ENCODE results near the gene CCDC116. TPM values are rescaled to one million over a fixed set of nuclear protein-coding genes. Genes with fewer than 3 reads are reported as not detected.

The CCDC116 gene
- total and polyA plus RNA-seq, 10 of the 15 experiments (the other 5 are each of a cell fraction or from before 2014, with no cell fraction given): 0.04 to 0.18 (median 0.04) TPM; not detected in 6

- H3K27me3 ChIP-seq (replicated peaks in 1 of 2; ENCODE audit: control insufficient read depth in 2 of 2, insufficient read depth in 2 of 2, low read length in 1 of 2): no peaks in the 10 kb centered on the region
- DNase-seq (ENCODE audit: low read depth, low spot score): no peak
- peaks cover 10% of the 10 kb centered on the region; the same call in 1 of the 2 replicates for H3K4me1 ChIP-seq (ENCODE audit: control insufficient read depth, insufficient read depth, low read length)
- ChIA-PET CTCF (interaction anchor here (0.8 to 5.9 kb wide), 6 partner anchors 9 to 531 kb away, joined by 3 to 106 read pairs (median 4); partner anchors contain the start of gene SDF2L1), POLR2A (interaction anchor here (0.6 to 3.9 kb wide), 4 partner anchors 11 to 64 kb away, joined by 3 to 42 read pairs (median 6); partner anchors contain the start of gene SDF2L1), RAD21 (ENCODE audit: unreplicated experiment) (interaction anchor here (0.6 to 3.8 kb wide), 6 partner anchors 11 to 542 kb away, joined by 3 to 50 read pairs (median 4); partner anchors contain the start of gene SDF2L1), SMC1A (ENCODE audit: uncharacterized antibody, unreplicated experiment) (interaction anchor here (0.8 to 3.1 kb wide), 4 partner anchors 11 to 62 kb away, joined by 4 to 39 read pairs (median 18); partner anchors contain the start of gene SDF2L1)
- no peaks in the 10 kb centered on the region for H4K20me1 ChIP-seq (ENCODE audit: control insufficient read depth, insufficient read depth)
- H2AFZ ChIP-seq (ENCODE audit: control insufficient read depth, low read depth, low read length): no peak overlapping the region
- H3K4me2 ChIP-seq (ENCODE audit: control insufficient read depth, insufficient read depth): no peak overlapping the region
- no peak for ATAC-seq
- no peak for FAIRE-seq
- WGBS (ENCODE audit: insufficient coverage, insufficient replicate concordance, low lambda C conversion rate, missing lambda C conversion rate): 69% methylated on average over 4 of the region's 4 CpGs
- intact Hi-C loops (cut with micrococcal nuclease; ENCODE audit: unreplicated experiment): no loop called here
- H3K9me3 ChIP-seq (replicated peaks; ENCODE audit: control insufficient read depth, insufficient read depth, low read length): no peaks in the 10 kb centered on the region
- H3K9ac ChIP-seq (ENCODE audit: control insufficient read depth, insufficient read depth, low read length): no peak overlapping the region
- H3K27ac ChIP-seq (ENCODE audit: control insufficient read depth, insufficient read depth): no peak overlapping the region
- peaks cover 27% of the 10 kb centered on the region for H3K79me2 ChIP-seq (ENCODE audit: control insufficient read depth, insufficient read depth, low read length)
- no TSS peak for BruUV-seq (replicated peaks)
- H3K36me3 ChIP-seq (ENCODE audit: control insufficient read depth in 2 of 2, insufficient read depth in 2 of 2, low read length in 1 of 2): peaks cover 3 to 5% of the 10 kb centered on the region in 2 experiments; a peak in 3 of 4 replicates
- in situ Hi-C loops (cut with MboI): no loop called here
- no peak overlapping the region for H3K4me3 ChIP-seq
- TF ChIP-seq CEBPB (IDR thresholded peaks at IDR 0.05; ENCODE audit: borderline replicate concordance in 1 of 2, low read depth in 2 of 2, low read length in 2 of 2): no peak
- TF ChIP-seq POU2F2 (IDR thresholded peaks at IDR 0.05; ENCODE audit: borderline replicate concordance, low read depth, low read length): no peak
- TF ChIP-seq MTA2 (IDR thresholded peaks at IDR 0.05; ENCODE audit: low read depth): no peak
- TF ChIP-seq, protein P1, sequence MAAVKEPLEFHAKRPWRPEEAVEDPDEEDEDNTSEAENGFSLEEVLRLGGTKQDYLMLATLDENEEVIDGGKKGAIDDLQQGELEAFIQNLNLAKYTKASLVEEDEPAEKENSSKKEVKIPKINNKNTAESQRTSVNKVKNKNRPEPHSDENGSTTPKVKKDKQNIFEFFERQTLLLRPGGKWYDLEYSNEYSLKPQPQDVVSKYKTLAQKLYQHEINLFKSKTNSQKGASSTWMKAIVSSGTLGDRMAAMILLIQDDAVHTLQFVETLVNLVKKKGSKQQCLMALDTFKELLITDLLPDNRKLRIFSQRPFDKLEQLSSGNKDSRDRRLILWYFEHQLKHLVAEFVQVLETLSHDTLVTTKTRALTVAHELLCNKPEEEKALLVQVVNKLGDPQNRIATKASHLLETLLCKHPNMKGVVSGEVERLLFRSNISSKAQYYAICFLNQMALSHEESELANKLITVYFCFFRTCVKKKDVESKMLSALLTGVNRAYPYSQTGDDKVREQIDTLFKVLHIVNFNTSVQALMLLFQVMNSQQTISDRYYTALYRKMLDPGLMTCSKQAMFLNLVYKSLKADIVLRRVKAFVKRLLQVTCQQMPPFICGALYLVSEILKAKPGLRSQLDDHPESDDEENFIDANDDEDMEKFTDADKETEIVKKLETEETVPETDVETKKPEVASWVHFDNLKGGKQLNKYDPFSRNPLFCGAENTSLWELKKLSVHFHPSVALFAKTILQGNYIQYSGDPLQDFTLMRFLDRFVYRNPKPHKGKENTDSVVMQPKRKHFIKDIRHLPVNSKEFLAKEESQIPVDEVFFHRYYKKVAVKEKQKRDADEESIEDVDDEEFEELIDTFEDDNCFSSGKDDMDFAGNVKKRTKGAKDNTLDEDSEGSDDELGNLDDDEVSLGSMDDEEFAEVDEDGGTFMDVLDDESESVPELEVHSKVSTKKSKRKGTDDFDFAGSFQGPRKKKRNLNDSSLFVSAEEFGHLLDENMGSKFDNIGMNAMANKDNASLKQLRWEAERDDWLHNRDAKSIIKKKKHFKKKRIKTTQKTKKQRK (IDR thresholded peaks at IDR 0.05; ENCODE audit: low read depth, low read length): no peak
- no peak for TF ChIP-seq TCF3 (IDR thresholded peaks at IDR 0.05; ENCODE audit: borderline replicate concordance, insufficient read depth, low read depth, low read length)
- TF ChIP-seq, protein P2, sequence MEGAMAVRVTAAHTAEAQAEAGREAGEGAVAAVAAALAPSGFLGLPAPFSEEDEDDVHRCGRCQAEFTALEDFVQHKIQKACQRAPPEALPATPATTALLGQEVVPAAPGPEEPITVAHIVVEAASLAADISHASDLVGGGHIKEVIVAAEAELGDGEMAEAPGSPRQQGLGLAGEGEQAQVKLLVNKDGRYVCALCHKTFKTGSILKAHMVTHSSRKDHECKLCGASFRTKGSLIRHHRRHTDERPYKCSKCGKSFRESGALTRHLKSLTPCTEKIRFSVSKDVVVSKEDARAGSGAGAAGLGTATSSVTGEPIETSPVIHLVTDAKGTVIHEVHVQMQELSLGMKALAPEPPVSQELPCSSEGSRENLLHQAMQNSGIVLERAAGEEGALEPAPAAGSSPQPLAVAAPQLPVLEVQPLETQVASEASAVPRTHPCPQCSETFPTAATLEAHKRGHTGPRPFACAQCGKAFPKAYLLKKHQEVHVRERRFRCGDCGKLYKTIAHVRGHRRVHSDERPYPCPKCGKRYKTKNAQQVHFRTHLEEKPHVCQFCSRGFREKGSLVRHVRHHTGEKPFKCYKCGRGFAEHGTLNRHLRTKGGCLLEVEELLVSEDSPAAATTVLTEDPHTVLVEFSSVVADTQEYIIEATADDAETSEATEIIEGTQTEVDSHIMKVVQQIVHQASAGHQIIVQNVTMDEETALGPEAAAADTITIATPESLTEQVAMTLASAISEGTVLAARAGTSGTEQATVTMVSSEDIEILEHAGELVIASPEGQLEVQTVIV (IDR thresholded peaks at IDR 0.05; ENCODE audit: borderline replicate concordance, partially characterized antibody): no peak
- no peak for TF ChIP-seq SMAD5 (IDR thresholded peaks at IDR 0.05; ENCODE audit: low read depth)
- no peak for TF ChIP-seq NFXL1 (IDR thresholded peaks at IDR 0.05; ENCODE audit: borderline replicate concordance)
- no peak for TF ChIP-seq EGR1 (IDR thresholded peaks at IDR 0.05; ENCODE audit: borderline replicate concordance in 1 of 2, low read depth in 2 of 2, low read length in 2 of 2)
Measured at GRCh38 chr22:21631025-21631424, 1.5 kb upstream of the CCDC116 start.
